GM23248 (cell line): Measurements from ENCODE around the gene SGMS1. TPM values are rescaled to one million over a fixed set of nuclear protein-coding genes. Genes with fewer than 3 reads are reported as not detected.
"Not testable (repeated sequence)": the region's sequence is repeated elsewhere in the genome, so short reads cannot be mapped to it uniquely, and the experiment has no call there.

Experiments used
- DNase-seq: peaks from one replicate; pipeline ENCODE4 v3.0.0-alpha.2; 2015
- H2AFZ ChIP-seq: fragments of 200-600 bp; sonication (generic); 2 replicates; pipeline ENCODE4 v1.6.1; 2016; ENCODE audit warnings: antibody characterized with exemption
- H3F3A ChIP-seq: fragments of 200-600 bp; sonication (generic); 2 replicates; pipeline ENCODE4 v1.6.1; 2016; ENCODE audit warnings: mild to moderate bottlenecking, antibody characterized with exemption, mixed run types; ENCODE audit not compliant: insufficient read depth
- H3K27ac ChIP-seq: fragments of 200-600 bp; sonication (generic); 2 replicates; pipeline ENCODE4 v1.5.1; 2016; ENCODE audit warnings: mild to moderate bottlenecking
- H3K27me3 ChIP-seq: fragments of 200-600 bp; sonication (generic); replicated peaks from 2 replicates; pipeline ENCODE4 v1.6.1; 2016; ENCODE audit warnings: mild to moderate bottlenecking; ENCODE audit not compliant: insufficient read depth
- H3K36me3 ChIP-seq: fragments of 200-600 bp; sonication (generic); 2 replicates; pipeline ENCODE4 v1.6.1; 2016; ENCODE audit warnings: low read depth, mild to moderate bottlenecking
- H3K4me1 ChIP-seq: fragments of 200-600 bp; sonication (generic); 2 replicates; pipeline ENCODE4 v1.6.1; 2016; ENCODE audit warnings: mild to moderate bottlenecking; ENCODE audit not compliant: insufficient read depth
- H3K4me2 ChIP-seq: fragments of 200-600 bp; sonication (generic); one replicate; pipeline ENCODE4 v1.6.1; 2016; ENCODE audit warnings: mild to moderate bottlenecking; ENCODE audit not compliant: unreplicated experiment
- H3K4me3 ChIP-seq: fragments of 200-600 bp; sonication (generic); 2 replicates; pipeline ENCODE4 v1.5.1; 2016; ENCODE audit warnings: mild to moderate bottlenecking
- H3K79me2 ChIP-seq: fragments of 200-600 bp; sonication (generic); 2 replicates; pipeline ENCODE4 v1.6.1; 2016; ENCODE audit warnings: mild to moderate bottlenecking; ENCODE audit not compliant: insufficient read depth
- H3K9ac ChIP-seq: fragments of 200-600 bp; sonication (generic); 2 replicates; pipeline ENCODE4 v1.6.1; 2016; ENCODE audit warnings: mild to moderate bottlenecking
- H3K9me2 ChIP-seq: fragments of 200-600 bp; sonication (generic); 2 replicates; pipeline ENCODE4 v1.6.1; 2016; ENCODE audit warnings: mixed run types, mild to moderate bottlenecking, moderate library complexity; ENCODE audit not compliant: insufficient read depth
- H3K9me3 ChIP-seq: fragments of 200-600 bp; sonication (generic); one replicate; pipeline ENCODE4 v1.6.1; 2017; ENCODE audit warnings: low read depth
- H4K20me1 ChIP-seq: fragments of 200-600 bp; sonication (generic); 2 replicates; pipeline ENCODE4 v1.6.0; 2016; ENCODE audit not compliant: insufficient read depth
- EZH2 ChIP-seq: fragments of 200-600 bp; sonication (generic); IDR thresholded peaks from 2 replicates; pipeline ENCODE4 v1.6.1; 2018; ENCODE audit warnings: antibody characterized with exemption, mild to moderate bottlenecking; ENCODE audit not compliant: insufficient read depth, poor library complexity, severe bottlenecking
- EZH2phosphoT487 ChIP-seq: fragments of 200-600 bp; sonication (generic); IDR thresholded peaks from 2 replicates; pipeline ENCODE4 v1.6.1; 2018; ENCODE audit warnings: antibody characterized with exemption, moderate library complexity, mild to moderate bottlenecking, low read depth; ENCODE audit not compliant: insufficient read depth
- WGBS, 2 experiments: methylation state at CpG; one replicate each; pipeline ENCODE4 v1.1.6; 2015 to 2017; ENCODE audit warnings: low lambda C conversion rate in 2 of 2, low coverage in 1 of 2; ENCODE audit errors: missing lambda C conversion rate in 2 of 2; 5-methylcytosine and 5-hydroxymethylcytosine counted together
- in situ Hi-C: fragments of 300-500 bp; cut with MboI; formaldehyde crosslinking; loops from 2 replicates; pipeline ENCODE4 v1.15.0; 2020
- polyA plus RNA-seq: library from polyadenylated mRNA; unstranded; fragments of >200 nt; fragmentation: Nextera tagmentation; extraction: Ambion mirVana; gene quantifications from 2 replicates; pipeline ENCODE4 v1.2.1, GENCODE V29; 2016
- total RNA-seq: library from RNA; depleted of rRNA; stranded (reverse); fragments of >200 nt; shearing (Covaris generic); gene quantifications from 2 replicates; pipeline ENCODE4 v1.2.3, GENCODE V29; 2014; rRNA removed

Gene SGMS1
- total RNA-seq (53.6 and 71.3 TPM in 2 replicates), polyA plus RNA-seq (22.7 and 25.1 TPM in 2 replicates)

DNA sequence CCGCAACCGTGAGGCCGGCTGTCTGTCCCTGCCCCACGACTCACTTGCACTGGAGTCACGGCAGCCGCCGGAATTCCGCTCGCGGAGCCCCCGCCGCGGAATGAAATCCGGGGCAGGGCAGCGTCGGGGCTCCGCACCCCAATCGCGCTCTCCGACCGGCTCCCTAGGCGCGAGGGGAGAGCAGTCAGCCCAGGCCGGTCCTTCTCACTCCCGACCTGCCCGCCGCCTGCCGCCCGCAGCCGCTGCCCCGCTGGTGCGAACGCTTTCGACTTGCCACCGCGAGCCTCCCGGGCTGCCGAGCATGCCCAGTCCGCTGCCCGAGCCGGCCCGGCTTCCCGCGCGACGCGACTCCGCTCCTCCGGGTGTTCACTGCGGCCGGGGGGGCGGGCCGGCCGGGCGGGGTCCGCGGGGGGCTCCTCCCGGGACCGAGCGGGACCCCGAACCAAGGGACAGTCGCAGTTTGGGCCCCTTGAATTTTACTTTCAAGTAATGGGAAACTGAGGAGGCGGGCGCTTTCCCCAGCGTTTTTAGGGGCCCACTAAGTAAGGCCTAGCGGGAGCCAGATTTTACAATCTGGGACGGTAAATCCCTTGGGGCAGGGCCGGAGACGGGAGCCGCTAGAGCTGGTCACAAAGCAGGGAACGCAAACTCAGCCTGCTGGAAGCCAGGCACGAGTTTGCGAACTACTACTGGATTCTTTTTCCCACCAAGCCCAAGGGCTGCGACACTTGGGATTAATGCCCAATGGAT is at the start of gene SGMS1:
Gene SGMS1, minus strand, starts transcription at position 294 of the 750 bp plus-strand sequence. CDS start 279,842 bp downstream, outside the sequence.
- in situ Hi-C loops: no loop called here
- DNase-seq: peak; percentile 95

DNA sequence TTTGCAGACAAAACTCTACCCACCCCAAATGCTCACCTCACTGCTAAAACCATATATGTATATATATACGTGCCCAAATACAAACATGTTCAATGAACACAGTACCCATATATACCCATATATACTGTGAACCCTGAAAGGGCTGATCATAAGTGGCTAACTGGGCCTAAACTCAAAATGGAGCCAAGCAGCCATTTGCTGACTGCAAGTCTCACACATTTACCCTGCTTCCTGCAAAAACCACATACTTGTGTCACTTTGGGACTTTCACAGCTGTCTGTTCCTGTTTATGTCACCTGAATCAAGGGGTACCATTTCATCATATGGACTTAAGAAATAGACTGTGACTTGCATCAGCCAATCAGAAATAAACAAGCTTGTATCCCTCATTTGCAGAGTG is 48.4 kb upstream of the SGMS1 start:
- H4K20me1 ChIP-seq, in situ Hi-C loops, H3K36me3 ChIP-seq, H3K4me3 ChIP-seq, H2AFZ ChIP-seq, DNase-seq, H3K79me2 ChIP-seq, H3K4me2 ChIP-seq, H3K4me1 ChIP-seq, H3K9me2 ChIP-seq, H3K9me3 ChIP-seq, H3K27ac ChIP-seq, H3K9ac ChIP-seq, H3K27me3 ChIP-seq, H3F3A ChIP-seq: not testable (repeated sequence)
- WGBS, 2 experiments: 70 to 75% methylated on average over 1 of the region's 1 CpG

More for the DNA sequence above, at the start of gene SGMS1:
- peak within 1 kb of the TSS; percentile 95 for H2AFZ ChIP-seq
- no peaks in the 10 kb centered on the region for H3K9me2 ChIP-seq
- H3K9me3 ChIP-seq: no peaks in the 10 kb centered on the region
- H3K4me2 ChIP-seq: peak within 1 kb of the TSS; percentile 99
- peak within 1 kb of the TSS; percentile 90 for H3K4me3 ChIP-seq
- WGBS, 2 experiments: 1% methylated on average over 54 to 58 of the region's 74 CpGs
- no peaks in the 10 kb centered on the region for H3K27me3 ChIP-seq
- peaks cover 23% of the 10 kb centered on the region for H3F3A ChIP-seq
- peak within 1 kb of the TSS; percentile 98 for H3K27ac ChIP-seq
- peak within 1 kb of the TSS; percentile 97 for H3K9ac ChIP-seq
- H3K4me1 ChIP-seq: peaks cover 13% of the 10 kb centered on the region
- H3K36me3 ChIP-seq: no peaks in the 10 kb centered on the region
- H4K20me1 ChIP-seq: no peaks in the 10 kb centered on the region
- TF ChIP-seq EZH2: no peak
- TF ChIP-seq EZH2phosphoT487: no peak
- H3K79me2 ChIP-seq: peaks cover 29% of the 10 kb centered on the region

DNA sequence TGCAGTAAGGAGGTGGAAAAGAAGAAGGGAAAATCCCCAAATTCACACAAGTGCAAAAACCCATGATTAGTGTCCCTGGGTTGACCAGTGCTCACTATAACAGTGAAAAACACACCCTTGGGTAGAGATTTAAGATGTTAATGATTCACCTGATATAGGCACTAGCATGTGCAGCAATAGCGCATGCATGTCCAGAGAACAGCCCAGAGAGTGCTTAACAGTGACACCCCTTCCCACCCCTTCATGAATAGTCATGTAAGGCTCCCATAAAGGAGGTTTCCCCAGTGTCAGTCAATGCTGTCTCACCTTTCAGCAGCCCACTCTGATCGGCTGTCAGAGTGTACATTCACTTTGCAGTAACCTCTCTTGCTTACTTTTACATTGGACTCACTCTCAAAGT is 47.9 kb upstream of the SGMS1 start:
- H3K4me3 ChIP-seq, in situ Hi-C loops, H3K9me3 ChIP-seq, H3F3A ChIP-seq, H3K27ac ChIP-seq, H3K9ac ChIP-seq, H3K36me3 ChIP-seq, H3K4me2 ChIP-seq, H3K79me2 ChIP-seq, H2AFZ ChIP-seq, H3K9me2 ChIP-seq, H3K27me3 ChIP-seq, H3K4me1 ChIP-seq, H4K20me1 ChIP-seq, DNase-seq: not testable (repeated sequence)
- 70 to 72% methylated on average over 2 of the region's 2 CpGs for WGBS, 2 experiments

DNA sequence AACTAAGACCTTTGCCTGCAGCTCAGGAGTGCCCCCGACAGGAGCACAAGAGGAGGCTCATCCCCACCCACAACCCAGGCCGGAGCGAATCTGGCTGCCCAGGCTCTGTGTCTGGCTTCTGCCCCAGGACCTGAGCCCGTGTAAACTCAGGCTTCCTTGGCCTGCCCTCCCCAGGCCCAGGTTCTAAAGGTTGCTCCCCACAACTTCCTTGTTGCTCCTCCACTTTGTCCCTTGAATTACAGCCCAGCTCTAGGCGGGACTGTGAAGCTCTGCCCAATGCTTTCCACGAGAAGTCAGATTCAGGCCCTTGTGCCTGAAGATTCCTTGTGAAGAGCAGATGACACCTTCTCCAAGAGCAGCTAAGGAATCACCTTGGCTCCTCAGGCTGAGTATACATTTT is 46.2 kb upstream of the SGMS1 start:
- H3K4me1 ChIP-seq, in situ Hi-C loops, H3K4me3 ChIP-seq, H3F3A ChIP-seq, H2AFZ ChIP-seq, H3K27me3 ChIP-seq, H3K36me3 ChIP-seq, H3K9me3 ChIP-seq, H3K4me2 ChIP-seq, H3K27ac ChIP-seq, H3K9ac ChIP-seq, H3K79me2 ChIP-seq, H4K20me1 ChIP-seq, H3K9me2 ChIP-seq, DNase-seq: not testable (repeated sequence)
- WGBS, 2 experiments: 49 to 55% methylated on average over 3 of the region's 6 CpGs

DNA sequence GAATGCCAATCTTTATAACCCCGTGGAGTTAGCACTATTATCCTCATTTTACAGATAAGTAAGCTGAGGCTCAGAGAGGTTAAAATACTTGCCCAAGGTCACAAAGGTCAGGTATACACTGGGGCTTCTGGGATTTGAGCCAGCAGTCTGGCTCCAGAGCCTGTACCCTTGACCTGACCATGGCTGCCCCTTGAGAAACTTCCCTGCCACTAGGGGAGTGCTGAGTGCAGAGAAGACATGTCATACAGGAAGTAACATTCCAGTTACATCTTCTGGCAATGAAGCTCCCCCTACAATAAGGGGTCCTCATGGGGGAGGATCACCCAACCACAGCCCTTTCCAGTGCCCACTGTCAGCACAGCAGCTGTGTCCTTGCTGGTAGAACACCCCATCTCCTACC is 43.6 kb upstream of the SGMS1 start:
- H3K36me3 ChIP-seq, H3K9me3 ChIP-seq, H3K4me1 ChIP-seq, H3K27me3 ChIP-seq, H3K79me2 ChIP-seq, H3K9me2 ChIP-seq, H3K9ac ChIP-seq, H3K4me3 ChIP-seq, H4K20me1 ChIP-seq, H3F3A ChIP-seq, H3K27ac ChIP-seq, in situ Hi-C loops, H3K4me2 ChIP-seq, DNase-seq, H2AFZ ChIP-seq: not testable (repeated sequence)
- WGBS, 2 experiments: 36 to 58% methylated on average over 1 of the region's 1 CpG

DNA sequence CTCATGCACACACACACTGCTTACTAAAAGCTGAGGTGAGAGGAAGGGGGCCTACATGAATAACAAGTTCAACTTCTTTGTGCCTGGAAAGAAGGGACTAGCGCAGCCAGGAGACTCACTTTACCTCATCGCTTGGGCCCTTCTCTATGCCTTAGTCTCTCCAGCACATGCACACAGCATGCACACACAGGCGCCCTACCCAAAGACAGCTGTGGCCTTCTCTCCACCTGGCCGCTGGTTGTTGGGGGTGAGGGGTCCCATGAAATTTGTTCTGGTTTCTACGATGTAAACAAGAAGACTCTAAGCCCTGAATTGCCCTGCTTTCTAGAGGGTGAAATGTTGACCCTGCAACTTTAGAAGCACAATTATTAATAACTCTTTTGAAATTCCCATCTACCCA is 38.7 kb upstream of the SGMS1 start:
- H3K9me3 ChIP-seq, H3K4me1 ChIP-seq, H3K36me3 ChIP-seq, H3K27ac ChIP-seq, H2AFZ ChIP-seq, in situ Hi-C loops, H3K27me3 ChIP-seq, H3K9me2 ChIP-seq, H4K20me1 ChIP-seq, H3F3A ChIP-seq, H3K4me3 ChIP-seq, H3K4me2 ChIP-seq, H3K79me2 ChIP-seq, H3K9ac ChIP-seq, DNase-seq: not testable (repeated sequence)
- WGBS, 2 experiments: 66 to 69% methylated on average over 5 of the region's 5 CpGs

DNA sequence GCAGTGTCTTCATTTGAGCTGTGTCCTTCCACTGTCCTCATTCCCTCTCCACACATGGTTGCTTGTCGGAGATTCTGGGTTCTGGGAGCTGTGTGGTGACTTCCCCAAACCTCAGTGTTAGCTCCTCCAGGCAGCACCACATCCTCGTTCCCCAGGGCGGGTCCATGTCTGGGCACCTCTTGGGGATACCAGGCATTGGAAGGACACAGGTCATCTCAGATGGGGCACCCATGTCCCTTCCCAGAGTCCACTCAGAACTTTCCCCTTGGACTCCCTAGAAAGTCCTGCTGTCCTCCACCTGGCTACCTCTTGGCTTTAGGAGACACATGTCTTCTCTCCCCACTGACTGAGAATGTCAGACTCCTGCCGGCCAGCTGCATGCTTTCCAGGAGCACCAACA is 37.8 kb upstream of the SGMS1 start:
- H3K4me3 ChIP-seq, H3K4me2 ChIP-seq, H2AFZ ChIP-seq, H4K20me1 ChIP-seq, H3K36me3 ChIP-seq, H3K9ac ChIP-seq, in situ Hi-C loops, H3K27me3 ChIP-seq, H3K4me1 ChIP-seq, DNase-seq, H3K79me2 ChIP-seq, H3F3A ChIP-seq, H3K27ac ChIP-seq, H3K9me3 ChIP-seq, H3K9me2 ChIP-seq: not testable (repeated sequence)
- WGBS, 2 experiments: 62 to 72% methylated on average over 4 of the region's 4 CpGs
